GM19238 (cell line): Measurements from ENCODE around the gene PAQR7.

Source experiments
- DNase-seq: peaks from one replicate; pipeline ENCODE4 v3.0.0; 2011; ENCODE audit warnings: low spot score; ENCODE audit not compliant: insufficient read length

The PAQR7 gene

GRCh38 chr1:25874635-25875153, 814 bp downstream of the PAQR7 start:
- DNase-seq, result no peak

GRCh38 chr1:25874209-25874608, 1.3 kb downstream of the PAQR7 start:
- DNase-seq, result no peak

GRCh38 chr1:25873120-25873519, 2.4 kb downstream of the PAQR7 start:
- no peak for DNase-seq

GRCh38 chr1:25872713-25873112, 2.8 kb downstream of the PAQR7 start:
- DNase-seq, result no peak

GRCh38 chr1:25871704-25872494, 3.6 kb downstream of the PAQR7 start:
- DNase-seq, result no peak

- DNase-seq, result no peak
These were observed 4.3 kb downstream of the PAQR7 start for GRCh38 chr1:25871086-25871703.

- no peak for DNase-seq
These were observed 4.9 kb downstream of the PAQR7 start for GRCh38 chr1:25870614-25871013.

- no peak for DNase-seq
These were observed 5.5 kb downstream of the PAQR7 start for GRCh38 chr1:25869909-25870606.

GRCh38 chr1:25867210-25867991, 8.1 kb downstream of the PAQR7 start:
- DNase-seq, result no peak

- DNase-seq, result no peak
These were observed 9.2 kb downstream of the PAQR7 start for GRCh38 chr1:25866288-25866687.

GRCh38 chr1:25864434-25864833, 11.1 kb downstream of the PAQR7 start:
- no peak for DNase-seq

GRCh38 chr1:25863486-25864262, 11.8 kb downstream of the PAQR7 start:
- DNase-seq, result no peak

- no peak for DNase-seq
These were observed 12.6 kb downstream of the PAQR7 start for GRCh38 chr1:25862785-25863485.

- DNase-seq, result no peak
These were observed 13.9 kb downstream of the PAQR7 start for GRCh38 chr1:25861316-25862286.

- peak; percentile 94 for DNase-seq
These were observed 16.4 kb downstream of the PAQR7 start, which contains the start of gene AUNIP for GRCh38 chr1:25858906-25859789. Gene AUNIP, minus strand, starts transcription at chr1:25859457. Its CDS starts 100 bp downstream, at chr1:25859357.

- DNase-seq, result no peak
These were observed 17.0 kb downstream of the PAQR7 start for GRCh38 chr1:25858494-25858893.

- DNase-seq, result no peak
These were observed 18.7 kb downstream of the PAQR7 start for GRCh38 chr1:25856856-25857255.

- no peak for DNase-seq
These were observed 21.0 kb downstream of the PAQR7 start for GRCh38 chr1:25854554-25854953.
